H1 (cell line): ENCODE data around the gene SEC61G. TPM values are rescaled to one million over a fixed set of nuclear protein-coding genes. Genes with fewer than 3 reads are reported as not detected.

ENCODE experiments used
- polyA plus RNA-seq, 7 experiments: library from polyadenylated mRNA; depleted of rRNA in 3 of 7; stranded (reverse) in 5 of 7; unstranded in 2 of 7; fragments of >200 nt in 5 of 7; fragments of 200-250 nt in 2 of 7; gene quantifications; 1 replicate in 5 of 7; 2 replicates in 1 of 7; 4 replicates in 1 of 7; pipeline versions ENCODE4 v1.2.1 to v1.2.3, GENCODE V29; 2011 to 2013; ENCODE audit warnings: missing spikeins in 2 of 7, mixed read lengths in 2 of 7
- total RNA-seq: library from RNA; stranded (reverse); fragmentation: NEBNext Ultra II Directional; extraction: Animal tissue kit (Norgen Biotek cat#: 25700); gene quantifications from 2 replicates; pipeline ENCODE4 v1.2.1, GENCODE V29; 2021
- TF ChIP-seq, protein P1 (sequence below): IDR thresholded peaks from 2 replicates; pipeline ENCODE4 v1.6.1; 2012; ENCODE audit warnings: low read length, inconsistent platforms

The SEC61G gene
- total and polyA plus RNA-seq, 2 of the 8 experiments (the other 6 are each of a cell fraction or from before 2014, with no cell fraction given), result 142 to 274 TPM

DNA sequence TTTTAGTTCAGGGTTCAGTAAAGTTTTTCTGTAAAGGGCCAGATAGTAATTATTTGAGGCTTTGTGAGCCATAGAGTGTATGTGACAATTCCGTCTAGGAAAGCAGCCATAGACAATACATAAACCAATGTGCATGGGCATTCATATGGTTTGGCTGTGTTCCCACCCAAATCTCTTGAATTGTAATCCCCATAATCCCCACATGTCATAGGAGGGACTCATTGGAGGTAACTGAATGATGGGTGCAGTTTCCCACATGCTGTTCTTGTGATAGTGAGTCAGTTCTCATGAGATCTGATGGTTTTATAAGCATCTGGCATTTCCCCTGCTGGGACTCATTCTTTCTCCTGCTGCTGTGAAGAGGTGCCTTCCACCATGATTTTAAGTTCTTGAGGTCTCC, 29.9 kb downstream of the SEC61G start (continued):
- TF ChIP-seq, protein P1, sequence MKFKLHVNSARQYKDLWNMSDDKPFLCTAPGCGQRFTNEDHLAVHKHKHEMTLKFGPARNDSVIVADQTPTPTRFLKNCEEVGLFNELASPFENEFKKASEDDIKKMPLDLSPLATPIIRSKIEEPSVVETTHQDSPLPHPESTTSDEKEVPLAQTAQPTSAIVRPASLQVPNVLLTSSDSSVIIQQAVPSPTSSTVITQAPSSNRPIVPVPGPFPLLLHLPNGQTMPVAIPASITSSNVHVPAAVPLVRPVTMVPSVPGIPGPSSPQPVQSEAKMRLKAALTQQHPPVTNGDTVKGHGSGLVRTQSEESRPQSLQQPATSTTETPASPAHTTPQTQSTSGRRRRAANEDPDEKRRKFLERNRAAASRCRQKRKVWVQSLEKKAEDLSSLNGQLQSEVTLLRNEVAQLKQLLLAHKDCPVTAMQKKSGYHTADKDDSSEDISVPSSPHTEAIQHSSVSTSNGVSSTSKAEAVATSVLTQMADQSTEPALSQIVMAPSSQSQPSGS, result no peak
